NCI-H1417 treated with DMSO at 0.1 percent for 48 hours (cell line): ENCODE measurements around the gene MOGAT3.

Source experiments
- DNase-seq: peaks from one replicate; lab custom pipeline; 2025; lab: John Stamatoyannopoulos, UW

Gene MOGAT3, protein sequence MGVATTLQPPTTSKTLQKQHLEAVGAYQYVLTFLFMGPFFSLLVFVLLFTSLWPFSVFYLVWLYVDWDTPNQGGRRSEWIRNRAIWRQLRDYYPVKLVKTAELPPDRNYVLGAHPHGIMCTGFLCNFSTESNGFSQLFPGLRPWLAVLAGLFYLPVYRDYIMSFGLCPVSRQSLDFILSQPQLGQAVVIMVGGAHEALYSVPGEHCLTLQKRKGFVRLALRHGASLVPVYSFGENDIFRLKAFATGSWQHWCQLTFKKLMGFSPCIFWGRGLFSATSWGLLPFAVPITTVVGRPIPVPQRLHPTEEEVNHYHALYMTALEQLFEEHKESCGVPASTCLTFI

DNA sequence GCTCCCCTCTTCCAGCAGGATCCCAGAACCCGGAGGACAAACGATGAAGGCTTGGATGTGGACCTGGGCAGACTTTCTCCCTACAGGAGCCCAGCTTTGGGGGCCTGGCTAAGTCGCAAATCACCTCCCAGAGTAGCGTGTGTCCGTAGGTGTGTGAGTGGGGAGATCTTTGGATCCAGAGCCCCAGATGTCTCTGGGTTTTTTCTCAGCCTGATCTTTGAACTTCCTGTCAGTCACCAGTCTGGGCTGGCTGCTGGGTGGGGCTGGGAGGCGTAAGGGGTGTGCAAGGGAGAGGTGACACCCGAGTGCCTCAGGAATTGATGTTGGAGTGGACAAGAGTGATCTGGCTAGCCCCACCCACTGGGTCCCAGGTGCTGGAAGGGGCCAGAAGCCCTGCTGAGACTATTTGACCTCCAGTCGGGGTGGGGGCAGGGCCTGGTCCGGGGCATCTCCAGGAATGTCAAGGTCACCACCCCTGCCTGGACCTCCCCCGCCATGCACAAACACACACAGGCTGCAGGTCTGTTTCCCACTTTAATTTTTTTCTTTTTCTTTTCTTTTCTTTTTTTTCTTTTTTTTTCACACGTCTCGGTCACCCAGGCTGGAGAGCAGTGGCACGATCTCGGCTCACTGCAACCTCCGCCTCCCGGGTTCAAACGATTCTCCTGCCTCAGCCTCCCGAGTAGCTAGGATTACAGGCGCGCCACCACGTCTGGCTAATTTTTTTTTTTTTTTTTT lies at the start of gene MOGAT3:
MOGAT3 (minus strand) TSS at position 175 of the 738 bp plus-strand sequence. CDS start 182 bp downstream, outside the sequence.
- no peak for DNase-seq

- no peak for DNase-seq
Measured at GRCh38 chr7:101250324-101250723, 49.5 kb upstream of the MOGAT3 start.

GRCh38 chr7:101248276-101248675 lies 47.4 kb upstream of the MOGAT3 start:
- DNase-seq: no peak

GRCh38 chr7:101245147-101245668 lies 44.4 kb upstream of the MOGAT3 start:
- DNase-seq: no peak

DNA sequence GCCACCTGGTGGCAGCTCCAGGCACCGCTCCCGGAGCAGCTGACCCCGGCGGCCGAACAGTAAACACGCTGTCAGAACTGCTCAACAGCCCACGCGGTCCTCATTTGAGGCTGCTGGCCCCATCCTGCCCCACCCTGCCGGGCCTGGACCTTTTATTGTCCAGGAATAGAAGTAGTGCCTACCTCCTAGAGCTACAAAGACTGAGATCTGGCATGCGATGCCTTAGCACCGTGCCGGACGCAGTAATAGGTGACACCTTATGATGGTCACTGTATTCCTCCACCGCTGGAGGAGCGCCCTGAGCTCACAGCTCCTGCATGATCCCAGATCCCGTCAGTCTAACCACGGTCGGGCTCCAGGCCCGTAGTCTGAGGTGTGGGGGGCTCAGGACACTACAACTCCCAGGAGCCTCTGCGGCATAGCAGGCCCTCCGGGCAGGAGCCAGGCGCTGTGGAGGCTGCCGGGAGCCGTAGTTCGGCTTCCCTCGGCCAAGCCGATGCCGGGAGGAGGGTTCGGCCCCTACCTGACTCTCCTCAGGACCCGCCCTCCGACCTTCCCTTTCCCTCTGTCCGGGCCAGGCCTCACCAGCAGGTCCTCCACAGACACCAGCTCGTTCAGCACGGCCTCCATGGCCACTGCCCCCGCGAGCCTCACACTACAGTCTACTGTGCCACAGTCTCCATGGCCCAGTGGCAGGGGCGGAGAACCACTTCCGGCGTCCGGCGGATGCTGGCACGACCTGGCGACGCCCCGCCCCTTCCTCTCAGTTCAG lies 43.7 kb upstream of the MOGAT3 start, which contains the start of gene FIS1:
FIS1 (minus strand) TSS at position 707 of the 772 bp plus-strand sequence; CDS start at position 630, 77 bp downstream.
- peak; percentile 73 for DNase-seq

GRCh38 chr7:101243646-101244374 lies 43.0 kb upstream of the MOGAT3 start:
- DNase-seq: no peak

DNA sequence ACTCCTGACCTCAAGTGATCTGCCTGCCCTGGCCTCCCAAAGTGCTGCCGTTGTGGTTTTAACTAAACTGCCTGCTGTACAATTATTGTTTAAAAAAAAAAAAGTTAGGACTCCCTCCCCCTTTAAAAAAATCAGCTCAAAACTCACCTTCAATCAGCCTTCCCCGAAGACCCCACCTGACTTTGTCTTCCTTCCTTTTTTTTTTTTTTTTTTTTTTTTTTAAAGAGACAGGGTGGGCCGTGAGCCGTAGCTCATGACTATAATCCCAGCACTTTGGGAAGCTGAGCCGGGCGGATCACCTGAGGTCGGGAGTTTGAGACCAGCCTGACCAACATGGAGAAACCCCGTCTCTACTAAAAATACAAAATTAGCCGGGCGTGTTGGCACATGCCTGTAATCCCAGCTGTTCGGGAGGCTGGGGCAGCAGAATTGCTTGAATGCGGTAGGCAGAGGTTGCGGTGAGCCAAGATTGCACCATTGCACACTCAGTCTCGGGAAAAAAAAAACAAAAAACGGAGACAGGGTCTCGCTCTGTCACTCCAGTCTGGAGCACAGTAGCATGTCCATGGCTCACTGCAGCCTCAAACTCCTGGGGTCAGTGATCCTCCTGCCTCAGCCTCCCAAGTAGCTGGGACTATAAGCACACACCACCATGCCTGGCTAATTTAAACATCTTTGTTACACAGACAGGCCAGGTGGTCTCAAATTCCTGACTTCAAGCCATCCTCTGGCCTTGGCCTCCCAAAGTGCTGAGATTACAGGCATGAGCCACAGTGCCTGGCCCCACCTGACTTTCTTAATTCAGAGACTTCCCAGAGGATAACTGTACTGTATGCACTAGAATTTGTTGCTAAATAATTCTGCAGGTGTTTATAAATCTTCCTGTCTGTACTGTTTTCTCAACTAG lies 40.9 kb upstream of the MOGAT3 start:
- DNase-seq: no peak

DNA sequence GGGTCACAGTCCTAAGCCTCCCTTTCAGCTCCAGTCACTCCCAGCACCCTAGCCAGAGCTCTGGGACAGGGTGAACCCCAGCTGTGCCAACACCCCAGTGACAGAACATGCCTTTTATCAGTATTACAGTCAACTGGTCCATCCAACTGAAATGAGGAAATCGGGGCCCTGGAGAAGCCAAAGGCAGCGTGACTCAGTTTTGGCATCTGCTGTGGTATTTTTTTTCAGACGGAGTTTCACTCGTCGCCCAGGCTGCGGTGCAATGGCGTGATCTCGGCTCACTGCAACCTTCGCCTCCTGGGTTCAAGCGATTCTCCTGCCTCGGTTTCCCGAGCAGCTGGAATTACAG lies 40.2 kb upstream of the MOGAT3 start:
- no peak for DNase-seq

- DNase-seq: no peak
Measured at GRCh38 chr7:101240226-101241014, 39.6 kb upstream of the MOGAT3 start.

- no peak for DNase-seq
Measured at GRCh38 chr7:101239951-101240220, 39.0 kb upstream of the MOGAT3 start.

DNA sequence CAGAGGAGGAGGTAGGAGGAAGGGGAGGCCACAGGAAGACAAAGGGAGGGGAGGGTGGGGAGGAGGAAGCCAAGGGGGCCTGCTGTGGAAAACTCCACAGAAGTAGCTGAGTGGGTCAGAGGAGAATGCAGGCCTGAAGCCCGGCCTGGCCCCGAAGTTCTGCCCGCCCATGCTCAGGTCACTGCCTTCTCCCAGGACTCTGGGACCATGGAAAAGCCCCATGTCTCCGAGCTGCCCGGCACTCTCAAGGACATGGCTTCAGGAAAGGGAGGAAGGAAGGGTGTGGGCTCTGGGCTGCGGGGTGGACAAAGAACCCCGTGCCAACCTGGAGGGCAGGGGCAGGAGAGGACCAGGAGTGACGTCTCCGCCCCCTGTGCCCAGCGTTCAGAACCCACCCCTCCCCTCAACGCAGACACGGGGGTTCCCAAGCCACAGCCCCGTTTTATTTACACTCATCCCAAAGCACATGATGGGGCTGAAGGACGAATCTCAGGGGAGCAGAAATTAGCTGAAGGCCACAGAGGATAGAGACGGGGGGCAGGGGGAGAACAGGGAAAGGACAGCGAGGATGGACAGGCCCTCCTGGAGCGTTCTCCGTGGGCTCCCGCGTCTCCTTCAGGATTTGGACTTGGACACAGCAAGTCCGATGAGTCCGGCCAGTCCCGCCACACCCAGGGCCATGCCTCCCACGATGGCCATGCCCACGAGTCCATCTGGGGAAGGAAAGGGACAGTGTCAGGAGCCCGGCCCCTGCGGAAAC lies 38.5 kb upstream of the MOGAT3 start:
- no peak for DNase-seq

- no peak for DNase-seq
Measured at GRCh38 chr7:101238226-101239182, 37.7 kb upstream of the MOGAT3 start.

GRCh38 chr7:101237206-101238067 lies 36.6 kb upstream of the MOGAT3 start, which contains the start of gene CLDN15:
Gene CLDN15, minus strand, starts transcription at chr7:101237802. Its CDS starts 221 bp downstream, at chr7:101237581.
- DNase-seq: no peak

DNA sequence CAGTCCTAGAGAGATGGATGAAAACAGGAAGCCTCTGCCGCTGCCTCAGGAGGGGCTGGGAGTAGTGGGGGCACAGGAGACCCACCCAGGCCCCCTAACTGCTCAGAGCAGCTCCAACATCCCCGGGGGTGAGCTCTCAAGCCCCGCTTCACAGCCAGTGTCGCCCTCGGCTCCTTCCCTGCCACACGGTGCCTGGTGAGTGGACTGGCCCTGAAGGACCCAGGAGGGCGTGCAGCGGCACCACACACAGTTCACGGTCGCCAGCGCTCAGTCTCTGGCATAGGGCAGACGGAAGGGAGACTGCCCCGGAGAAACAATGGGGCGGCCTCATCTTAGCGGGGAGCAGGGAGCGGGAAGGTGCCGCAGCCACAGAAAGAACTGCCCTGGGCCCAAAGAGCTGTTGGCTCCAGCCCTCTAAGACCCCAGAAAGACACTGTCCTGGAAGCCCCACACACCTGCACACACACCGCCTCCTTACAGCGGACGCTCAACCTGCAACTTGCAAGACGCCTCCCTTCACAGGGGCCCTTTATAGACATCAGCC lies 35.5 kb upstream of the MOGAT3 start:
- DNase-seq: no peak

DNA sequence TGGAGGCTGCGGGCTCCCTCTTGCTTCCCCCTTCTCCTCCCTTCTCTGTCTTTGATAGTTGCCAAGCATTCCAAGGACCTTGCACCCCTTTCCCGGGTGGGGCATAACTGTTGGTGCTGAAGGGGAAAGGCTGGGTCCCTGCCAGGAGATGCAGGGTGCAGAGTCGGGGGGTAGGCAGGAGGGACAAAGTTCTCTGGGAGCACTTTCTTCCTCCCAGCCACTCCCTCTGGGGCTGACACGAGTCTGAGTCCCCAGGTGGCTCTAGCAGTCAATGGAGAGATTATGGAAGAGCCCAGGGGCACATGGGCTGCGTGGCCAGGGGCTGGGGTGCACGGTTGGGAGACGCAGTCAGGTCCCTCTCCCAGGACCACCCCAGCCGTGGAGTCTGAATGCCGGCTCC lies 34.7 kb upstream of the MOGAT3 start:
- DNase-seq: no peak

DNA sequence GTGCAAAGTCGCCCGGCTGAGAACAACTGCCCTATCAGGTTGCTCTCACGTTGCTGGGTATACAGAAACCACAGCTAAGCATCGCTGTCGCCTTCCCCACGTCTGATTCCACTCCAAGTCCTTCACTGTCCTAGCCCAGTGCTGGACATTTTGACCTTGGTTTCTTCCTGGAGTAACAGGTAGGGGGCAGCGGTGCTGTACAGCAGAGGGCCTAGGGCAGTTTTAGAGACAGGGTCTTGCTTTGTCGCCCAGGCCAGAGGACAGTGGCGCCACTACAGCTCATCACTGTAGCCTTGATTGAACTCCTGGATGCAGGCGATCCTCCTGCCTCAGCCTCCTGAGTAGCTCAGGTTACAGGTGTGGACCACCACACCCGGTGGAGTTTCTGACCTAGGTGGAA lies 34.2 kb upstream of the MOGAT3 start:
- DNase-seq: no peak

DNA sequence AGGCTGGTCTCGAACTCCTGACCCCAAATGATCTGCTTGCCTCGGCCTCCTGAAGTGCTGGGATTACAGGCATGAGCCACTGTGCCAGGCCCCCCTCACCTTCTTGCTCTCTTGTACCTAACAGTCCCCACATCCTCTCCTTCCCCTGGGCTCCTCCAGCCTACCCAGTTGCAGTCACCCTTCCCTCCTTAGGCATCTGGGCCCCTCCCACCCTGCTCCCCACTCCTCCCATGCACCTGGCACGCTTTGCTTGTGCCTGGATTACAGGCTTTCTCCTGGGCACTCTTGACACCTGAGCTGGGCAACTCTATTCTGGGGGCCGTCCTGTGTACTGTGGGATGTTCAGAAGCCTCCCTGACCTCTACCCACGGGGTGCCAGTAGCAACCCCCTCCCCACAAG lies 33.8 kb upstream of the MOGAT3 start:
- DNase-seq: no peak
